ENCODE measurements around the gene TTC38. TPM values are rescaled to one million over a fixed set of nuclear protein-coding genes. Genes with fewer than 3 reads are reported as not detected.

TTC38 gene
- total RNA-seq, 1 experiment from 2014 or later: 26.8 TPM

- Histone ChIP-seq H3K9ac (ENCODE audit: low read length) (peak within 1 kb of the TSS; percentile 76), H3F3A (ENCODE audit: low read length, unreplicated experiment) (no peaks in the 10 kb centered on the region), H4K20me1 (ENCODE audit: low read length) (no peaks in the 10 kb centered on the region), H3K9me2 (replicated peaks; ENCODE audit: low read length) (no peaks in the 10 kb centered on the region), H3K27ac (ENCODE audit: low read length) (peak within 1 kb of the TSS; percentile 63), H3K27me3 (ENCODE audit: low read length) (no peaks in the 10 kb centered on the region), H3K4me1 (ENCODE audit: insufficient read depth, low read length) (peaks cover 13% of the 10 kb centered on the region), H2AFZ (ENCODE audit: low read length) (peak within 1 kb of the TSS; percentile 67), H3K4me3 (ENCODE audit: low read length) (peak within 1 kb of the TSS; percentile 84), H3K36me3 (ENCODE audit: low read depth, low read length) (peaks cover 18% of the 10 kb centered on the region), H3K79me2 (ENCODE audit: low read length) (peaks cover 41% of the 10 kb centered on the region), H3K9me3 (ENCODE audit: low read length) (no peaks in the 10 kb centered on the region), H3K4me2 (ENCODE audit: low read length) (peak within 1 kb of the TSS; percentile 98)
- TSS peak; percentile 94 for BruUV-seq (replicated peaks)
- TF ChIP-seq EZH2 (IDR thresholded peaks at IDR 0.05; ENCODE audit: low read length, unreplicated experiment) (no peak), CTCF (conservative IDR thresholded peaks at IDR 0.05; ENCODE audit: low read depth, low read length) (0 out of 2 replicates have a peak, but pooled peaks have one; percentile 18)
- ChIA-PET POLR2A (ENCODE audit: unreplicated experiment) (no interaction called here), CTCF (no interaction called here)
- intact Hi-C loops (cut with micrococcal nuclease): loop anchor here (5.0 kb wide), 1 partner anchor 174 kb away; no protein-coding TSS in a partner anchor
- peak; percentile 97 for DNase-seq
- peak; percentile 96 for ATAC-seq
These were observed 28.7 kb downstream of the TTC38 start, which contains the start of gene GTSE1 for GRCh38 chr22:46296257-46297150. TSS of gene GTSE1 (plus strand) at chr22:46296870. CDS start at chr22:46297401, 531 bp downstream.

GRCh38 chr22:46297151-46297812 lies 29.5 kb downstream of the TTC38 start:
- intact Hi-C loops (cut with micrococcal nuclease): loop anchor here (5.0 kb wide), 1 partner anchor 175 kb away; no protein-coding TSS in a partner anchor
- ATAC-seq: peak; percentile 32

More at GRCh38 chr22:46297151-46297812, 29.5 kb downstream of the TTC38 start:
- Histone ChIP-seq H4K20me1 (ENCODE audit: low read length) (no peaks in the 10 kb centered on the region), H3K4me1 (ENCODE audit: insufficient read depth, low read length) (peaks cover 13% of the 10 kb centered on the region), H3K4me3 (ENCODE audit: low read length) (peak overlapping the region; percentile 84), H3K36me3 (ENCODE audit: low read depth, low read length) (peaks cover 18% of the 10 kb centered on the region), H3F3A (ENCODE audit: low read length, unreplicated experiment) (no peaks in the 10 kb centered on the region), H2AFZ (ENCODE audit: low read length) (peak overlapping the region; percentile 67), H3K79me2 (ENCODE audit: low read length) (peaks cover 44% of the 10 kb centered on the region), H3K4me2 (ENCODE audit: low read length) (peak overlapping the region; percentile 98), H3K9me2 (replicated peaks; ENCODE audit: low read length) (no peaks in the 10 kb centered on the region), H3K27me3 (ENCODE audit: low read length) (no peaks in the 10 kb centered on the region), H3K27ac (ENCODE audit: low read length) (no peak overlapping the region), H3K9me3 (ENCODE audit: low read length) (no peaks in the 10 kb centered on the region), H3K9ac (ENCODE audit: low read length) (peak overlapping the region; percentile 76)
- DNase-seq: peak; percentile 43
- TSS peak; percentile 26 for BruUV-seq (replicated peaks)
- POLR2A ChIA-PET (ENCODE audit: unreplicated experiment): no interaction called here
- TF ChIP-seq CTCF (conservative IDR thresholded peaks at IDR 0.05; ENCODE audit: low read depth, low read length) (no peak), EZH2phosphoT487 (IDR thresholded peaks at IDR 0.05; ENCODE audit: borderline replicate concordance, low read length) (no peak), EZH2 (IDR thresholded peaks at IDR 0.05; ENCODE audit: low read length, unreplicated experiment) (no peak)
- CTCF ChIA-PET: no interaction called here

All from PC-3 (cell line).